ENCODE results near the gene IFITM2.
"Not testable (repeated sequence)": the region's sequence is repeated elsewhere in the genome, so short reads cannot be mapped to it uniquely, and the experiment has no call there.

The IFITM2 gene

GRCh38 chr11:293852-294661 is 13.6 kb upstream of the IFITM2 start:
- DNase-seq = no peak

- no peak for DNase-seq
These were observed 12.8 kb upstream of the IFITM2 start for GRCh38 chr11:294780-295179.

GRCh38 chr11:295351-296170 is 12.1 kb upstream of the IFITM2 start:
- no peak for DNase-seq

GRCh38 chr11:296171-297050 is 11.2 kb upstream of the IFITM2 start:
- DNase-seq = no peak

- no peak for DNase-seq
These were observed 10.5 kb upstream of the IFITM2 start for GRCh38 chr11:297051-297585.

GRCh38 chr11:297586-298405 is 9.8 kb upstream of the IFITM2 start:
- no peak for DNase-seq

GRCh38 chr11:298406-299065 is 9.1 kb upstream of the IFITM2 start:
- no peak for DNase-seq

GRCh38 chr11:299081-299891 is 8.3 kb upstream of the IFITM2 start, which contains the start of gene IFITM5:
TSS of gene IFITM5 (minus strand) at chr11:299526. CDS start at chr11:299490, 36 bp downstream.
- DNase-seq = no peak

GRCh38 chr11:299951-300735 is 7.5 kb upstream of the IFITM2 start:
- no peak for DNase-seq

- DNase-seq = no peak
These were observed 4.3 kb upstream of the IFITM2 start for GRCh38 chr11:303363-303762.

GRCh38 chr11:304061-304506 is 3.5 kb upstream of the IFITM2 start:
- DNase-seq = no peak

GRCh38 chr11:304915-305843 is 2.4 kb upstream of the IFITM2 start:
- no peak for DNase-seq

GRCh38 chr11:305844-306211 is 1.8 kb upstream of the IFITM2 start:
- no peak for DNase-seq

GRCh38 chr11:306645-307371 is 808 bp upstream of the IFITM2 start:
- no peak for DNase-seq

GRCh38 chr11:308740-309665 is 1.4 kb downstream of the IFITM2 start:
- not testable (repeated sequence) for DNase-seq

GRCh38 chr11:309979-310572 is 2.5 kb downstream of the IFITM2 start:
- DNase-seq = not testable (repeated sequence)
